AG08395 (cell line): ENCODE data around the gene CCNY.
"Not testable (repeated sequence)": the region's sequence is repeated elsewhere in the genome, so short reads cannot be mapped to it uniquely, and the experiment has no call there.

Experiments
- DNase-seq: peaks from one replicate; pipeline ENCODE4 v3.0.0; 2012; ENCODE audit warnings: mixed read lengths, low spot score

CCNY gene

DNA sequence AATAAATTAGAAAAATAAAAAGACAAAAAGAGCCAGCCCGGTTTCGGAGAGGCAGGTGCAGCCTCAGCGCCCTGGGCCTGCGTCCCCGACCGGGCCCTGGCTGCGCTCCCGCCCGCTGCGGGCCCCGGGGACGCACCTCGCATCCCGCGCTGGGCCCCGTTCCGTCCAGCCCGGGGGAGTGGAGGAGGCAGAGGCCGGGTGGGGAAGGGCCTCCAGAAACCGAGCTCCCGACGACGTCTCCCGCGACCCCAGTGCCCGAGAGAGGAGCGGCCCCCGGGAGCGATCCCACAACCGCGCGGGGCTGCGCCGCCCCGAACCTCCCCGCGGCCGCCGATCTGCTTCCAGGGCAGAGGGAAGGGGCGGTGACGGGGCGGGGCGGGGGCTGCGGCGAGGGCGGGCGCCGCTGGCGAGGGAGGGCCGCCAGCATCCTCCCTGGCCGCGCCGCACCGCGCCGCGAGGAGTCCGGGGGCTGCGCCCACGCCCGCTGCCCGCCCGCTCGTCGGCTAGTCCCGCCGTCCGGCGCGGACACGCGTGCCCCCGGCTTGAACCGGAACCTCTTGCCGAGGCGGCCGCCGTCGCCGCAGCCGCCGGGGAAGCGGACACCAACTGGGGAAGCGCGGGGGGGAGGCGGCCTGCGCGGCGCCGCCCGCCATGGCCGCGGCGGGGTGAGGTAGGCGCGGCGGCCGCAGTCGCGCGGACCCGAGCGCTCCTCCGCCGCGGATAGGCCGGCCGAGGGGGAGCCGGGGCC lies at the start of gene CCNY:
Gene CCNY, plus strand, starts transcription at position 426 of the 748 bp plus-strand sequence. CDS start 545 bp downstream, outside the sequence.
- peak; percentile 80 for DNase-seq

DNA sequence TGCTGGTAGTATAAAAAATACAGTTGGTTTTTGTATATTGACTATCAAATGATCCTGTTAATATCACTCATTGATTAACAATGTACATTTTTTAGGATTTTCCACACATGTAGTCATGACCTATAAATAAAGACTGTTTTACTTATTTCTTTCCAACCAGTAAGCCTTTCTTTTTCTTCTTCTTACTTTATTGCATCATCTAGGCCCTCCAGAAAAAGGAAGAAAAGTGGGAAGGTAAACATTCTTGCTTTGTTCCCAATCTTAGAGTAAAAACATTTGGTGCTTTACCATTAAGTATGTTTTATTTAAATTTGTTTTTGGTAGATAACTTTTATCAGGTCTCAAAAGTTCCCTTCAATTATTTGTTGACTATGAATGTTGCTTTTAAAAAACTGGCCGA lies 47.1 kb upstream of the CCNY start:
- no peak for DNase-seq

DNA sequence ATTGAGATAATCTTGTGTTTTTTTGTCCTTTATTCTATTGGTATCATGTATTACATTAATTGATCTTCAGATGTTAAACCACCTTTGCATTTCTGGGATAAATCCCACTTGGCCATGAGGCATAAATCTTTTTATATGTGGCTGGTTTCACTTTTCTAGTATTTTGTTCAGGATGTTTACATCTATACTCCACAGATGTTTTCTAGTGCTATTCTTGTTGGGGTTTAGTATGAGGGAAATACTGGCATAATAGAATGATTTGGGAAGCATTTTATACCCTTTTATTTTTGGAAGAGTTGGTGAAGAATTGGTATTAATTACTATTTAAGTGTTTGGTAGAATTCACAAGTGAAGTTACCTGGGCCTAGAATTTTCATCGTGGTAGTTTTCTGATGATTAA lies 41.8 kb upstream of the CCNY start:
- DNase-seq: no peak

DNA sequence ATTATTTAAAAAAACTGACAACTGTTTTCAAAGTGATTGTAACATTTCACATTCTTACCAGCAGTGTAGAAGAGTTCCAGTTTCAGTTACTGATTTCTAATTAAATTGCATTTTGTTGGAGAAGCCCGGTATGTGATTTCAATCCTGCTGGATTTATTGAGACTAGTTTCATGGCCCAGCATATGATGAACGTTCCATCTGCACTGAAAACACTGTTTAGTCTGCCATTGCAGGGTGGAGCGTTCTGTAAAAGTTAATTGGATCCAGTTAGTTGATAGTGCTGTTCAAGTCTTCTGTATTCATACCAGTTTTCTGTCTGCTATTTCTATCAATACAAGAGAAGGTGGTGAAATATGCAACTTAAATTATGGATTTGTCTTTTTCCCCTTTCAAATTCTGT lies 37.3 kb upstream of the CCNY start:
- no peak for DNase-seq

DNA sequence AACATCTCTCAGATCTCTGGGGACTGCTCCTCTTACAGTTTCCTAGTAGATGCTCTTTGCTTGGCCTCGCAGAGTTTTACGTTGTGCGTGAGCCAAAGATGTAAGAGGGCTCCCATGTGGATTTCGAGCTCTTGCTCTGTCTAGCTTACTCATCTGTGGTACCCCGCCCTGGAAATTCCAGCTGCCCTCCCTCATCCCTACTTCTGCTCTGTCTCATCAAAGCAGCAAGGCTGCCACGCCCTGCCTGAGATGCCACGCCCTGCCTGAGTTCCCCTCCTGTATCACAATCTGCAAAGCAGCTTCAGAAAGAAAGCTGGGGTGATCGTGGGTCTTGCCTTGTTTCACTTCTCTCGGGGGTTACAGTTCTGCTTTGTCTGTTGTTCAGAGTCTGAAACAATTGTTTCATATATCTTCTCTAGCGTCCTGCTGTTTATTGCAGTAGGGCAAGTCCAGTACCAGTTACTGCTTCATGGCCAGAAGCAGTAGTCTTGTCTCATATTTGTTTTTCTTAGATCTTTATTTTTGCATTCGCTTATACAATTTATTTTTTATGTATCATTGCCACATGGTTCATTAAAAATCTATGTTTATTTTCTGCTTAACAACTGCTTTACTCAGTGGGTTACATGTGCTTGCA lies 36.1 kb upstream of the CCNY start:
- peak; percentile 83 for DNase-seq

DNA sequence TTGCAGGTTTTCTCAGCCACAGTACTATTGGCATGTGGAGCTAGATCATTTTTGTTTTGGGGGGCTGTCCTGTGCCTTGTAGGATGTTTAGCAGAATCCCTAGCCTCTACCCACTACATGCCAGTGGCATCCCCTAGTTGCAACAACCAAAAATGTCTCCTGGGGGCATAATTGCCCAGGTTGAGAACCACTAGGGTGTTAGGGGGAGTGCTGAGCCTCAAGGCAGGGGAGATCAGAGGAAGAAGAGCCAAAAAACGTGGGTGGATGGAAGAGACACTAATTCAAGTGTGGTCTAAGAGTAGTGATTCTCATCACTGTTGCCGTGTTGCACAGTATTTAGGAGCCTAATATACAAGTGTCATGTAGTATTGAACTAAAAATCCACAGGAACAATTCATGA lies 31.7 kb upstream of the CCNY start:
- no peak for DNase-seq

DNA sequence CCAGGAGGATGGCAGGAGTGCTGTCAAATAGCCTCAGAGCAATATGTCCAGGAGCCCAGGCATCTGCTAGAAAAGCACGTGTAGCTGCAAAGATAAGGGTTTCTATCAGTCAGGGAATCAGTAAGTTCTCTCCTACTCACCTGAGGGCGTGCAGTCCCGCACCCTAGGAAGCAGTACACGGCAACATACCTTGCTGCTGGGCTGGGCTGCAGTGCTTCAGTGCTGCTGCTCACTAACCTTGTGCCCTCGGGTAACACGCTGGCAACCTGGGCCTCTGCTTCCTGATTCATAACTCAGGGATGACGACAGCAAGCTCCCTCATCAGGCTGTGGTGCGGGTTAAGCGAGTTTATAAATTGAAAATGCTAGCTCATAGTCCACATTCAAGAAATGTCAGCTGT lies 29.5 kb upstream of the CCNY start:
- no peak for DNase-seq

DNA sequence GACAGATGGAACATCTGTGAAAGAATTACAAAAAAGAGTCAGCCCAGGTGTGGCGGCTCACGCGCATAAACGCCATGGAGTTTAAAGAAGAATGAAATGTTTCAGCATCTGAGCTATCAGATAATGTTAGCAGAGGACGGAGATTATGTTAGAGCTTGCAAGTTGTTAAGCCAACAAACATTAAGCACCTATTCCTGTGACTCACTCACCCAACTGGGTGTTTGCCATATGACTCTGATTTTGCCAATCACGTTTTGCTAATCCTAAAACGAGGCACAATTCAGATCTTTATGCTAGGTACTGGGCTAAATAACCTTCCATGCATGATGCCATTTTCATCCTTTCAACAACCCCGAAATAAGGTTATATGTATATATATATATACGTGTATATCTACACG lies 29.0 kb upstream of the CCNY start:
- DNase-seq: no peak

DNA sequence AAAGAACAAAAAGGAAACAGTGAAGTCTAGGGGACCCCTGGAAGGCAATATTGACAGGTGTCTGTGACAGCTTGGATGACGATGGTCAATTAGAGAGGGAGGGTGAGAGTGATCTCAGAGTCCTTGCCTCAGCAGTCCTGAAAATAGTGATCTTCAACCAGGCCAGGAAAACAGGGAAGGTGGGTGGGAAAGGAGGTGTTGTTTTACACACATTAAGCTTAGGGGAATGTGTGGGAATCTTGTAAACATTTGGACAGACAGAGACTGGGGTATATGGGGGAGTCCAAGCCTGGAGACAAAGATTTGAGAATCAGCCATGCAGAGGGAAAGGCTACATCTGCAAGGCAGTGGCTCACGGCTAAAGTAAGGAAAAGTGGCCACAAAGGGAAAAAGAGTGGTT lies 27.5 kb upstream of the CCNY start:
- no peak for DNase-seq

DNA sequence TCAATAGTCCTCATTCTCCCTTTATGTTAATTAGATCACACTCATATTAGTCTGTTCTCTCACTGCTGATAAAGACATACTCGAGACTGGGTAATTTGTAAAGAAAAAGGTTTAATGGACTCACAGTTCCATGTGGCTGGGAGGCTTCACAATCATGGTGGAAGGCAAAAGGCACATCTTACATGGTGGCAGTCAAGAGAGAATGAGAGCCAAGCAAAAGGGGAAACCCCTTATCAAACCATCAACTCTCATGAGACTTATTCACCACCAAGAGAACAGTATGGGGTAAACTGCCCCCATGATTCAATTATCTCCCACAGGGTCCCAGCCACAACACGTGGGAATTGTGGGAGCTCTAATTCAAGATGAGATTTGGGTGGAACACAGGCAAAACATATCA lies 22.2 kb upstream of the CCNY start:
- DNase-seq: not testable (repeated sequence)

DNA sequence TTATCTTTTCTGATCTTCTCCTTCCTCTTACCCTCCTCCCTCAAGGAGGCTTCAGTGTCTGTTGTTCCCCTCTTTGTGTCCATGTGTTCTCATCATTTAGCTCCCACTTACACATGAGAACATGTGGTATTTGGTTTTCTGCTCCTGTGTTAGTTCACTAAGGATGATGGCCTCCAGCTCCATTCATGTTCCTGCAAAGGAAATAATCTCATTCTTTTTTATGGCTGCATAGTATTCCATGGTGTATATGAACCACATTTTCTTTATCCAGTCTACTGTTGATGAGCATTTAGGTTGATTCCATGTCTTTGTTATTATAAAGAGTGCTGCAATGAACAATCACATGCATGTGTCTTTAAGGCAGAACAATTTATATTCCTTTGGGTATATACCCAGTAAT lies 21.1 kb upstream of the CCNY start:
- DNase-seq: not testable (repeated sequence)

DNA sequence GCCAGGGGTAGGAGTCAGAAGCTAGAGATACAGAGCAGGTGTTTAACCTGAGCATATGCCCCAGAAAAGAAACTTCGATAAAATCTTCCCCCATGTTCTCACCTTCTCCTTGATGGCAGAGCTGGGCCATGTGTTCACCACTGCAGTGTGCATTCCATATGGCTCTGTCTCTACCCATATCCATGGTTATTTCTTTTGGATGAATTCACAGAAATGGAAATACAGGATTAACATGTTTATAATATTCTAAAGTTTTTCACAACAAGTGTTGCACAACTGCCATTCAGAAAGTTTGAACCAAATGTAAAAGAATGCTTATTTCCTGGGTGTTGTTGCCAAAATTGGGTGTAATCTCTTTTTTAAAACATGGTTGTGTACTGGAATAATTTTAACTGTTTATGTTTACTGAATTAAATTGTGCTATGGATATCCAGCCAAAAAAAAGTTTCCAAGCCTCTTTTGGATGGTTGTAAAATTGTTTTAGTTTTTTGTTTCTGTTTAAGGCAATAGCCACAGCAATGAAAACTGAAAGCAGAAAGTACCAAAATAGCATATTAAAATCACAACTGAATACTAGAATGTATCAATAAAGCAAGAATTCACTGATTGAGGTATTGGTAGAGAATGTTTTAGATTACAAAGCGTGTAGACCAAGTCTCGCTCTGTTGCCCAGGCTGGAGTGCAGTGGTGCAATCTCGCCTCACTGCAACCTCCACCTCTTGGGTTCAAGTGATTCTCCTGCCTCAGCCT lies 19.9 kb upstream of the CCNY start:
- no peak for DNase-seq

DNA sequence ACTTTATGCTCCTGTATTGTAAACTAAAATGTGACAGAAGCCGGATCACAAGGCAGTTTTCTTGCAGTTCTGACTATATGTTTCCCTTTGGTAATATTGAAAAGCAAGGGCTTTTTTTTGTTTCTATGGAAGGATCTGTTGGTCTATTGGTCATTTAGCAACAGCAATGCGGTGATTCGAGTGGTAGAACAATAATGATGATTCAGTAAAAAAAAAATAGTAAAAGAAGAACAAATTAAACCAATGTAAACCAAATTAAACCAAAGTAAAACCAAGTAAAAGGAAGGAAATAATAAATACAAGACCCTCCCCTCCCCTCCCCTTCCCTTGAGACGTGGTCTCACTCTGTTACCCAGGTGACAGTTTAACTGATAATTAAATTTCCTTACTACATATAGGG lies 17.8 kb upstream of the CCNY start:
- DNase-seq: no peak

DNA sequence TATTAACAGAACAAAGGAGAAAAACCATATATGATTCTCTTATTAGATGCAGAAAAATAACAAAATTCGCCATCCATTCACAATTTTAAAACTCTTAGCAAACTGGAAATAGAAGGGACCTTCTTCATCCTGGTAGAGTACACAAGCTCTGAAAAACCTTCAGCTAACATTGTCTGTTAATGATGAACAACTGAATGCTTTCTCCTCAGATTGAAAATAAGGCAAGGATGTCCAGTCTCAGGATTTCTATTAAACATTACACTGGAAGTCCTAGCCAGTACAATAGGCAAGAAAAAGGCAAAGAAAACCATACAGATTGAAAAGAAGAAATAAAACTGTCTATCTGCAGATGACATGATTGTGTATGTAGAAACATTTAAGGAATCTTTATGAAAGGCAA lies 16.0 kb upstream of the CCNY start:
- no peak for DNase-seq

DNA sequence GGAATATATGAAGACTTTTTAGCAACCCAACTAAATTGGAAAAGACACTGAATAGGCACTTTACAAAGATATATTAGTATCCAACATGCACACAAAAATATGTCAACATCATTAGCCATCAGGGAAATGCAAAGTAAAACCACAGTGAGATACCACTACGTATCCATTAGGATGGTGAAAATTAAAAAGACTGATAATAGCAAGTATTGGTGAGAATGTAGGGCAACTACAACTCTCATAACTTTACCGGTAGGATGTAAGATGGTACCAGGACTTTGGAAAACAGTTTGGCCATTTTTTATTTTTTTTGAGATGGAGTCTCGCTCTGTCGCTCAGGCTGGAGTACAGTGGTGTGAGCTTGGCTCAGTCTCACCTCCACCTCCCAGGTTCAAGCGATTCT lies 13.7 kb upstream of the CCNY start:
- DNase-seq: no peak

DNA sequence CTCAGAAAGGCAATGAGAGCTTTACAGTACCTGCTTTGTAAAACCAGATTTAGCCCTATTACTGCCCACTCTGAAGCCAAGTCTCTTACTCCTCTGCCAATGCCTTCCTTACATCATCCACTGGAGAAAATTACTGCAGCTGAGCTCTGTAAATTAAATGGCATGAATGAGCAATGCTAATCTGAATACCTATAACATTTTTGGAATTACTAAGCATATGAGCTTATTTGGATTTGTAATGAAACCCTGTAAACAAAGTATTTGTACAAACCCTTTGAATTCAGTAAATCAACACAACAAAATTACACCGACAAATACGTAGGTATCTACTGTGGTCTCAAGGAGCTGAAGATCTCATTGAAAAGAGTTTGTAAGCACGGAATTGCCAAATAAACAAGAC lies 12.1 kb upstream of the CCNY start:
- peak; percentile 58 for DNase-seq

DNA sequence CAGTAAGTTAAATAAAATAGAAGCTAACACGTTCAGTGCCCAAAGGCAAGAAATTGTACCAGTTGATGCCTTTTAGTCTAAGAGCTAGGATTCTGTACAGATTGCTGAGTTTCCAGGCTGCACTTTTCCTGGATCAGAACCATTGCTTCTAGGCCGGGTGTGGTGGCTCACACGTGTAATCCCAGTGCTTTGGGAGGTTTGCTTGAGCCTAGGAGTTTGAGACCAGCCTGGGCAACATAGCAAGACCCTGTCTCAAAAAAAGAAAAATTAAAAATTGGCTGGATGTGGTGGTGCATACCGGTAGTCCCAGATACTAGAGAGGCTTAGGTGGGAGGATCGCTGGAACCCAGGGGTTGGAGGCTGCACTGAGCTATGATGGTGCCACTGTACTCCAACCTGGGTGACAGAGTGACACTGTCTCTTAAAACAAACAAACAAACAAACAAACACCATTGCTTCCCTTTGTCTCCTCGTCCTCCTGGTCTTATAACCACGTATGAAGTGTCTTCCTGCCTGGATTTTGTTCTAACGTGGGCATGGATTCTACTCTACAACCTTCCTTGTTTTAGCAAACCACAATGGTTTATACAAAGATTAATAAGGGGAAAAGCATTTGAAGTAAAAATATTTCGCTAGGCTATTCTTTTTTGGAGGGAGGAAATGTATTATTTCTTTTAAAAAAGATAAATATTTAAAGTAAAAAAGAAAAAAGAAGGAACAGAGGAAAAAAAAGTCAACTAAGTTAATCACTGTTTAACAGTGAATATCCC lies 9.7 kb upstream of the CCNY start:
- DNase-seq: no peak

DNA sequence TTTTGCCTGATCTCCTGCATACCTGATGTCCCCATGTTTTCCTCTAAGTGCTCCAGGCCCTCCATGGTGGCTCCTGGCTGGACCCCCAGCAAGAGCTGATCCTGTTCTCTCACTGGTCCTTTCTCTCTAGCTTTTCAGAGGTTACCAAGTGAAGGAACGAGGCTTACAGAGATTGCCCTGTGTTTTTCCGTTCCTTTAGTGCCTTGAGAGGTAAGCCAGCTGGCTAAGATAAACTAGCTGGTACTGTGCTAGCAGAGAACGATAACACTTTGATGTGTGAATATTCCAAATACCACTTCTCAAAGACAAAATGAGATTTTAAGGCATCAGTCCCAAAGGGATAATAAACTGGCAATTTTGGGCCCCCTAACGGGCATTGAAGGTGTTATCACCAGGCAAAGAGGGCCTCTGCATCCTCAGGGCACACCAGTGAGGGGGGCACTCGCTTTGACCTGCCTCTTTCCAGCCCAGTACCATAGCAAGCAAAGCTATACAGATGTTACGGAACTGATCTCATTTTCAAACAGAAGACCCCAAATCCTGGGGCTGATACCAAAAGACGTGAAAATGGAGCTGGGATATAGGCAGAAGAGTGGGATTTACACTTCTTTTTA lies 8.4 kb upstream of the CCNY start:
- DNase-seq: no peak

DNA sequence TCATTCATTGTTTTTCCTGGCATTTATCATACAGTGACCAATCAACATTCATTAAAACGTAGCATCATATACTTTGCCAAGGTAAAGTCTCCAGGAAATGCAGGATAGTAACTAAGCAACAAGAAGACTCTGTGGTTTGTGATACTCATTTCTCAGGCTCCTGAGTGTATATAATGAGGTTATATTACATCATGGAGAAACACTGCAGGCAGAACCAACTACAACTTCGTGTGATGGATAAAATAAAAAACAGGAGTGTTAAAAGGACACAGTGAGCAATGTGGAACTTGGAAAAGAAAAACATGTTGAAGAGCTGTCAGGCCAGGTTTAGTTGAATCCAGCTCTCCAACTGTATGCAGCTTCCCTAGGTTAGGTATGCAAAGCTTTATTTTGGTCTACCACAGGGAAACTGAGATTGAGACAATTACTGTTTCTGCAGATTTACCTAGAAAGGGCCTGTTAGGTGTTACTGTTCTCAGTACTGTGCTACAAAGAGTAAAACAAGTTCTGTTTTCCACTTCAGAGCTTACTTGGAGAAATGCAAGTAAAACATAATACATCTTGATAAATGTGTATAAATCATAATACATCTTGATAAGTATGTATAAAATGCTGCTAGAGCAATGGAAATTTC lies 7.8 kb upstream of the CCNY start:
- DNase-seq: peak; percentile 53

DNA sequence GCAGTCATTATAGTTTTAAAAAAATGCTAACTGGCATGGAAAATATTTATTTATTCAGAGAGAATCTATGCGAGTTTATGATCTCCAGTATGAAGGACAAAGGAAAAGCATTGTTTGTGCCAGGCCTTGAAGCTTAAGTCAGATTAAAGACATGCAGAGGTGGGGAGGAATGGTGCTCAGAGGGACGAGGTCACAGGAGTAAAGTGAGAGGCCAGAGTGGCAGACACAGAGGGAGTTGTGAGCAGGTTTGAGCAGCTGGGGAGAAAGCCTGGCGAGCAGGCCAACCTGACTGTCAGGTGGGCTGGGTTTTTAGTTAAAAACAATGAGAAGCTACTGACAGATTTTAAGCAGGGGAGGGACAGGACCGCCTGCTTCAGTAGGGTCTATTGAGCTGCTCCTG lies 6.8 kb upstream of the CCNY start:
- no peak for DNase-seq

DNA sequence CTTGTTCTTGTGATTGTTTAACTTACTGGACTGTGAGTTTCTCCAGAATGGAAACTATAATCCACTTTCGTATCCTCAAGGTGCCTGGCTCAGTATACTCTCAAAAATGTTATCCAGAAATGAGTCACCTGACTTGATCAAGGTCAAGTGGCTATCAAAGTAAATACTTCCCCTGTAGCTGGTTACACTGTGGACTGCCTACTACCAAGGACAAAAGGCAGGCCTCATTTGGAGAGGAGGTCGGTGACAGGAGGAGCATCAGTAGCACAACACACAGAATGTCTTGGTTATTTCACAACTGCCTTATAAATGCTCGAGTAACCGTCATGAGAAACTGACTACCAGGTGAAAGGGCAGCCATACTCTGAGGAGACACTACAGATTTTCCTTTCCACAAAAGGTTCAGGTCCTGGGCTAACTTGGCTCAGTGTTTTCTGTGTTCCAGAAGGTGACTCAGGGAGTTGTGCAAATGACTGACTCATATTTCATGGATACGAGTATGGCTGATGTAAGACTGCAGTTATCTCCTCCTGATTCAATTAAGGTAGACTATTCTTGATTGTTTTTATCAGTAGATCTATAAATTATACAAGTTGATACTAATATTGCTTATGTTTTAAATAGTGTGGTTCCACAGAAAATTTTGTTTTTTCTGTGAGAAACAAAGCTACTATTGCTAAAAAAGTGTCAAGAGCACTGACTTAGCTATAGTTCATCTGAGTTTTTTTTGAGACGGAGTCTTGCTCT lies 4.2 kb upstream of the CCNY start:
- peak; percentile 72 for DNase-seq
